Hematopoietic multipotent progenitor cell treated with erythropoietin and hydrocortisone succinate and interleukin-3 and kit ligand, for 17 days (in vitro differentiated cells): ENCODE data around the gene FAM185A.
"Not testable (repeated sequence)": the region's sequence is repeated elsewhere in the genome, so short reads cannot be mapped to it uniquely, and the experiment has no call there.

ENCODE experiments used
- DNase-seq: peaks from one replicate; pipeline ENCODE4 v3.0.0-alpha.2; 2015; ENCODE audit warnings: low spot score

The FAM185A gene

GRCh38 chr7:102748605-102749444, at the start of gene FAM185A:
Gene FAM185A (plus strand): TSS chr7:102748999. CDS start chr7:102749208, 209 bp downstream.
- peak; percentile 95 for DNase-seq

- not testable (repeated sequence) for DNase-seq
These were observed 35.6 kb upstream of the FAM185A start for GRCh38 chr7:102713011-102713690.

GRCh38 chr7:102713691-102714080, 35.1 kb upstream of the FAM185A start:
- not testable (repeated sequence) for DNase-seq

GRCh38 chr7:102714774-102715522, 33.9 kb upstream of the FAM185A start:
- DNase-seq, result not testable (repeated sequence)

GRCh38 chr7:102715718-102716117, 33.1 kb upstream of the FAM185A start:
- not testable (repeated sequence) for DNase-seq

- DNase-seq, result not testable (repeated sequence)
These were observed 30.3 kb upstream of the FAM185A start for GRCh38 chr7:102718491-102718890.

GRCh38 chr7:102726170-102726569, 22.6 kb upstream of the FAM185A start:
- not testable (repeated sequence) for DNase-seq

- not testable (repeated sequence) for DNase-seq
These were observed 19.1 kb upstream of the FAM185A start for GRCh38 chr7:102729670-102730069.

GRCh38 chr7:102730431-102730830, 18.4 kb upstream of the FAM185A start:
- DNase-seq, result not testable (repeated sequence)

GRCh38 chr7:102742002-102742771, 6.6 kb upstream of the FAM185A start:
- DNase-seq, result not testable (repeated sequence)

GRCh38 chr7:102743861-102744260, 4.9 kb upstream of the FAM185A start:
- not testable (repeated sequence) for DNase-seq

GRCh38 chr7:102745494-102746288, 3.1 kb upstream of the FAM185A start:
- DNase-seq, result not testable (repeated sequence)

GRCh38 chr7:102749445-102749786, 617 bp downstream of the FAM185A start:
- not testable (repeated sequence) for DNase-seq

GRCh38 chr7:102758227-102758626, 9.4 kb downstream of the FAM185A start:
- not testable (repeated sequence) for DNase-seq

GRCh38 chr7:102759934-102760333, 11.1 kb downstream of the FAM185A start:
- not testable (repeated sequence) for DNase-seq

- not testable (repeated sequence) for DNase-seq
These were observed 12.4 kb downstream of the FAM185A start for GRCh38 chr7:102761234-102761633.

GRCh38 chr7:102763295-102763905, 14.6 kb downstream of the FAM185A start:
- not testable (repeated sequence) for DNase-seq

- not testable (repeated sequence) for DNase-seq
These were observed 20.9 kb downstream of the FAM185A start for GRCh38 chr7:102769657-102770192.

- DNase-seq, result not testable (repeated sequence)
These were observed 21.7 kb downstream of the FAM185A start for GRCh38 chr7:102770467-102770866.

- not testable (repeated sequence) for DNase-seq
These were observed 27.4 kb downstream of the FAM185A start for GRCh38 chr7:102776217-102776616.
